HL-60/S4 treated with retinoic acid at 250 ng/mL for 4 days and 3 days (cell line): ENCODE results near the gene ACD.

Experiments
- in situ Hi-C: fragments of 300-500 bp; cut with MboI; formaldehyde crosslinking; loops from 2 replicates; pipeline ENCODE4 v1.7.0; 2022; ENCODE audit warnings: low sequenced_read_pairs

Gene ACD

DNA sequence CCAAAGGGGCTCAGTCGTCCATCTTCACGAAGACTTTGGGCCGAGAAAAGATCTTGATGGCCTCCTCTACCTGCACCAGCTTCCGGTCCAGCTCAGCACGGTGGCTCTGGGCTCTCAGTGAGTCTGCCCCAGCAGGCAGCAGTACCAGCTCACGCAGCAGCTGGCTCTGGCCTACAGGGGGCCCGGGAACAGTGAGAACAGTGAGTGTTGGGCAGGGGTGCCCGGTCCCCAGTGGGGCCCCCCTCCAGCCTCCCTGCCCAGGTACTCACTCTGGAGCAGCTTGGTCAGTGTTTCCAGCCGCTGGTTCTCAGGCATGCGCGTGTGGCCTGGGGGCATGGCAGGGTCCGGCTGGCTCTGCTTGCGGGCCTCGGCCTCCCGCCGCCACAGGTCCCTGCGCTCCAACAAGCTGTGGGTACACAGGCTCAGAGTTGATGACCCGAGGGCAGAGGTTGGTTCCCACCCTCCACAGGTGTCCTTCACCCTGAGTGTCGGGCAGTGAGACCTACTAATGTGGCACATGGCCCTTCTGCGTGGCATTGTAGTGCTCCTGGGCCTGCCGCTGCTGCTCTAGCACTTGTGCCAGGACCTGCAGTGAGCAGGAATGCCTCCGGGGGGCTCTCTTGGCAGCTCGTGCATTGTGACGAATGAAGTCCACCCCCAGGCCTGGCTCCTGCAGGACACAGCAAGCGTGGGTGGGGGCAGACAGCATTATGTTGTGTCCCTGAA is 3.3 kb upstream of the ACD start:
- in situ Hi-C loops, result no loop called here

DNA sequence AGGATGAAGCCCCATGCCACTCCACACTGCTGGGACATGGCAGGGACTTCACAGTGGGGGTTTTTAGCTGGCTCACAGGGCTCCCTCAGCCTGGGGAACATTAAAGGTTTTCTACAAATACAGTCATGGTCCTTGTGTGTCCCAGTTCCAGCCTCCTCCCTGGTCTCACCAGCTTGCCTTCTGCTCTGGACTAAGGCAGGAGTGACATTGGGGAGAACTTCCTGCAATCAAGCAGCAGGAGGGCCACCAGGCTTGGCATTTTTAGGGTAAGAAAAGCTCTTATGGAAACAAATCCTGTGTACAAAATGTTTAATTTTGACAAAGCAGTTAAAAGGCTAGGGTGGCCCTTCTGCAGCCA is 2.6 kb upstream of the ACD start:
- in situ Hi-C loops, result no loop called here

DNA sequence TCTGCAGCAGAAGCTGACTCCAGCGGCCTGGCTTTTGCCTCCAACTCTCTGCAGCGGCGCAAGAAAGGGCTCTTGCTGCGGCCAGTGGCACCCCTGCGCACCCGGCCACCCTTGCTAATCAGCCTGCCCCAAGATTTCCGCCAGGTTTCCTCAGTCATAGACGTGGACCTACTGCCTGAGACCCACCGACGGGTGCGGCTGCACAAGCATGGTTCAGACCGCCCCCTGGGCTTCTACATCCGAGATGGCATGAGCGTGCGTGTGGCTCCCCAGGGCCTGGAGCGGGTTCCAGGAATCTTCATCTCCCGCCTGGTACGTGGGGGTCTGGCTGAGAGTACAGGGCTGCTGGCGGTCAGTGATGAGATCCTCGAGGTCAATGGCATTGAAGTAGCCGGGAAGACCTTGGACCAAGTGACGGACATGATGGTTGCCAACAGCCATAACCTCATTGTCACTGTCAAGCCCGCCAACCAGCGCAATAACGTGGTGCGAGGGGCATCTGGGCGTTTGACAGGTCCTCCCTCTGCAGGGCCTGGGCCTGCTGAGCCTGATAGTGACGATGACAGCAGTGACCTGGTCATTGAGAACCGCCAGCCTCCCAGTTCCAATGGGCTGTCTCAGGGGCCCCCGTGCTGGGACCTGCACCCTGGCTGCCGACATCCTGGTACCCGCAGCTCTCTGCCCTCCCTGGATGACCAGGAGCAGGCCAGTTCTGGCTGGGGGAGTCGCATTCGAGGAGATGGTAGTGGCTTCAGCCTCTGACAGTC is 2.0 kb upstream of the ACD start:
- in situ Hi-C loops, result no loop called here

DNA sequence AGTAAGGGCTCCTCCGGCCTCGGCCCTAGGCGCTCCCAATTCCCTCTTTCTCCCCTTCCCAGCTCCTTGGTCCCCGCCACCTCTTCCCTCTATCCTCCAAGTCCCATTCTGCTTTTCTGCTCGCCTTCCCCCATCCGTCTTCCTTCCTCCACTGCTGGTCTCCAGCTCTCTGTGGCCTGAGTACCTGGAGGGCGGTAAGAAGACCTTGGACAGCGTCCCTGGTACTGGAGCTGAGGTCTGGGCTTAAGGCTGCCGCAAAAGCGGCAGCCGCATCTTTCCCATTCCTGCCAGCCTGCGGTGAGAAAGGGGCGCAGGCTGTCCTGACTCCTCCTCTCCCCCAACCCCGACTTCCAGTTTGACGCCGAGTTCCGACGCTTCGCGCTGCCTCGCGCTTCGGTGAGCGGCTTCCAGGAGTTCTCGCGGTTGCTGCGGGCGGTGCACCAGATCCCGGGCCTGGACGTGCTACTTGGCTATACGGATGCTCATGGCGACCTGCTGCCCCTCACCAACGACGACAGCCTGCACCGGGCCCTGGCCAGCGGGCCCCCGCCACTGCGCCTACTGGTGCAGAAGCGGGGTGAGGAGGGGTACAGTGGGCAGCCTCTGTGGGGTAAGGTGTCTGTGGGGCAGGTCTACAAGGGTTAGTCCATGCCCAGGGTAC is 1.2 kb upstream of the ACD start:
- in situ Hi-C loops, result no loop called here

DNA sequence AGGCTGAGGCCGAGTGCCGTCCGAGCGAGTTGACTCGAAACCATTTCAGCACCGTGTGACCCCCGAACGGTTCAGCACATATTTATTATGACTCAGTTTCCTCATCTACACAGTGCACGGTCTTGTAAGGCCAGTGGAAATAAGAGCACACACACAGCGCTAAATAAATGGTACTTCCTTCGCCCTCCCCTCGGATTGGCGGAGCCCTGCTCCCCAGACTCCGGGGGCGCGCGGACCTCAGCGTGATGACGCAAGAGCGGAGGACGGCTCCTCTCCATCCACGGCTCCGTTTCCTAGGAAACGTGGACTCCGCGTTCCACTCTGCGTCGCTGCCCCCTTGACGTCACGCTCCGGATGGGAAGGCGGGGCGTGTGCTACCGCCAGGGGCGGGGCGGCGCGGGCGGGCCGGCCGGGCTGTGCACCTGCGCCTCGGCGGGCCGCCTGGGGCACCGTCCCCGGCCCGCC is 536 bp upstream of the ACD start, which contains the start of gene PARD6A:
PARD6A (plus strand) TSS at position 397 of the 465 bp plus-strand sequence. CDS start 79 bp downstream, outside the sequence.
- in situ Hi-C loops, result no loop called here

DNA sequence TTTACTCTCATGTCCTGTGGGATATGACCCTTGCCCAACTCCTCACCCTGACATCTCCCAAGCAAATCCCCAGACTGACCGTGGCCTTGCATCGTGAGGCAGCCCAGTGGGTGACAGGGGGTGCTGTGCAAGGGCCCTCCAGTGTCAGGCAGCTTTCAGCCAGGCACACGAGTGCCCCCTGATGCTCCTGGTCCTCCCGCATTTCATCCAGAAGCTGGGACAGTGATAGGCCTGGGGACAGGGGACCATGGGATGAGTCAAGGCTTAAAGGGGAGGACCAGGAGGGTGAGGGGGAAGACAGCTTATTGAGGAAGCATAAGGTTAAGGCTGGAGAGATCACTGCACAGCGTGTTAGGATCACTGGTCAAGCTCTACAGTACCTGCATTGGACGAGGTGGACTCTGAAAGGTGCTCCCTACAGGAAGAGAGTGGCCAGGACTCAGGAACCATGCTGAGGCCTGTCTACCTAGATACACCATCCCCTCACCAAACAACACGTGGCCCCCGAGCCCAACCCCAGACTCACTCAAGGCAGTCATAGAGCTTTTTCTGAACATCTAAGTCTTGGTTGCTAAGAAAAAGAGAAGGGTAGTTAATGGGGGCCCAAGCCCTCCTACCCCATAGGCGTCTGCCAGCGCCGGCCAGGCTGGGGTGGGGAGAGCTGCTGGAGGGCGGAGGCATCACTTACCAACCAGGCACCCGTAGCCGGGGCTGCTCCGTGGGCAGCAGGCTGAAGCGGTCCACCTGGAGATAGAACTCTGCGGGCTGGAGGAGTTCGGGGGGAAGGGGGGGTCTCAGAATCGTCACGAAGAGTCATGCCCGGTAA is 998 bp downstream of the ACD start:
- in situ Hi-C loops, result no loop called here

DNA sequence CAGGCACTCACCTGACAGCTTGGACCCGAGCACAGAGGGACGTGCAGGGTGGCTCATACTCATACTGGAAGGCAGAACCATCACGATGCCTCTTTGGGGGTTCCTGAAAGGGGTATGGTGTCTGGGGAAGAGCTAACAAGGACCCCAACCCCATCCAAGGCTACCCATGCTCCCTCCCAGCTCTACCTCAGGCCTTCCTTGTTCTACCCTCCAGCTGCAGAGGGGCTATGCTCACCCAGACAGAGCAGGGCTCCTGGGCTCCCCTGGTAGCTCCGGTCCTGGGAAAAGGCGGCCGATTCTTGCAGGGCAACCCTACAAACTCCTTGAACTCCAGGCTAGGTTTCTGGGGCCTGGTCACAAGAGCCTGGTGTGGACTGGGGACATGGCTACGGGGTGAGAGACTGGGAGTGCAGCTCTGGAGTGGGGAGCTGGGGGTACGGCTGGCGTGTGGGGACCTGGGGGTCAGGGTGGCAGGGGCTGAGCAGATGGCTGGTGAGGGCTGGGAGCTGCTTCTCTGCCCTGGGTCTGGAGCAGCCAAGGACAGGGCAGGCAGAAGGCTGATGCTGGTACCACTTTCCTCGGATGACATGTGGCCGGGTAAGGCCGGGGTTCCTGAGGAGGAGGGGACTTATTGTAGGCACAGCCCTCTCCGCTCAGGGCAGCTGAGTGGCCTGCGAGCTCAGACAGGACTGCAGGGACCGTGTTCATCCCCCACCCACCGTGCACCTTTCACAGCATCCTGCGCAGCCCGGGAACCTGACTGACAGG is 2.1 kb downstream of the ACD start:
- in situ Hi-C loops, result no loop called here

DNA sequence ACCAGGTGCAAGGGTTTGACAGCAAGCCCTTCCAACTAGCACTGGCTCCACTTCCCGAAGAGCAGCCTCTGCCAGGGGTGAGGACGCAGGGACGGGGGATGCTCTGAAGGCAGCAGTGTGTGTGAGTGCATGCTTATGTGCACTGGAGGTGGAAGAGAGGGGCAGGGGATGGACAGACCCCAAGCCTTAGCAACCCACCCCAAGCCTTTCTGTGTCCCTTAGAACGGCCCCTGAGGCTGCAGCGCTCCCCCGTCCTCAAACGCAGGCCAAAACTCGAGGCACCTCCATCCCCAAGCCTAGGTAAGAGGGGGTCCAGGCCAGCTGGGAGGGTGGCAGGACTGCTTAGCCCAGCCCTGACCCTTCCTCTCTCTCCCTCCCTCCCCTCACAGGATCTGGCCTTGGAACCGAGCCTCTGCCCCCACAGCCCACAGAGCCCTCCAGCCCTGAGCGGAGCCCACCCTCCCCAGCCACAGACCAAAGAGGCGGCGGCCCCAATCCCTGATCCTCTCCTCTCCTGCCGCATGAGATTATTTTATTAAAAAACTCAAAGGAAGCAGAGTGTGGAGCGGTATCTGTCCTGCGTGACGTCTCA is 2.9 kb downstream of the ACD start:
- in situ Hi-C loops, result no loop called here

DNA sequence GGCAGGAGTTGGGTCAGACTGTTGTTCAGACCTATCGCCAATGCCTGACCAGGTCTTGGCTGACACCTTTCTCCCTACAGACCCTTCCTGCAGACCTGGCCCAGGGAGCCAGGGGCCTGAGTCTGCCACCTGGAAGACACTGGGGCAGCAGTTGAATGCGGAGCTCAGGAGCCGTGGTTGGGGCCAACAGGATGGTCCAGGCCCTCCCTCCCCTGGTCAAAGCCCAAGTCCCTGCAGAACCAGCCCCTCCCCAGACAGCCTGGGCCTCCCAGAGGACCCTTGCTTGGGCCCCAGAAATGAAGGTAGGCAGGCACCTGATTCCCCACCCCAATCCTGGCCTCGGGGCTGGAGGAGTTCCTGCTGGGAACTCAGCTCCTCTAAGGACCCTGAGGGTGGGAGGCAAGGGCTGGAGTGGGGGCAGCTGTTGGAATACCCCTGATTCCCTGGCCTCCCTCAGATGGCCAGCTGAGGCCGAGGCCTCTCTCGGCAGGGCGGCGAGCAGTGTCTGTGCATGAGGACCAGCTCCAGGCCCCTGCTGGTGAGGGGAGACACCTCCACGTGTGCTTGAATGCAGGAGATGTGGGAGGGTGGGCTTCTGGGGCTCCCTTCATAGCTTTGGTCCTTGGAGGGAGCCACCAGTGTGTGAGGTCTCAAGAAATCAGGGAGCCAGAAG is 3.6 kb downstream of the ACD start:
- in situ Hi-C loops, result no loop called here

DNA sequence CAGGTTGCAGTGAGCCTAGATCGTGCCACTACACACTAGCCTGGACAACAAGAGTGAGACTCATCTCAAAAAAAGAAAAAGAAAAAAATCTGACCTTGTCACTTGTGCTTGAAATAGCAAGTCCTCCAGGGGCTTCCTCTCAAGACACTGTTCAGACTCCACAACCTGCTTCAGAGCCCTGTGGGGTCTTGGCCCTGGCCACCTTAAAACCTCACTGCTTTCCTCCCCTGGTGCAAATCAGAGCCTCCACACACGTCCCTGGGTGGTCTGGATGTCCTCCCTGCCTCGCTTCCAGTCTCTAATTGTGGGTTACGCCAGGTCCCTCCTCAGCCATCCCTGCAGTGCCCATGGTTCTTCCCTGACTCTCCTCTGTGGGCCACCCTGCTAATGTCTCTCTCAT is 4.7 kb downstream of the ACD start:
- in situ Hi-C loops, result no loop called here

DNA sequence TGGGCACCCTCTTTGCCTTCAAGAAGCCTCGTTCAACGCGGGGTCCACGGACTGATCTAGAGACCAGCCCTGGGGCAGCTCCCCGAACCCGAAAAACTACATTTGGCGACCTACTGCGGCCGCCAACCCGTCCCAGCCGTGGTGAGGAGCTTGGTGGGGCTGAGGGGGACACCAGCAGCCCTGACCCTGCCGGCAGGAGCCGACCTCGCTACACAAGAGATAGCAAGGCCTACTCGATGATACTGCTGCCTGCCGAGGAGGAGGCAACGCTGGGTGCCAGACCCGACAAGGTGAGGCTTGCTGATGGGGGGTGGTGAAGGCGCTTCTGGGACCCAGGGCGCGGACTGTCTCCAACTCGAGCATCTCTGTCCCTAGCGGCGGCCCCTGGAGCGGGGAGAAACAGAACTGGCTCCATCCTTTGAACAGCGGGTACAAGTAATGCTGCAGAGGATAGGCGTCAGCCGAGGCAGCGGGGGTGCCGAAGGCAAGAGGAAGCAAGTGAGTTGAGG is 5.6 kb downstream of the ACD start:
- in situ Hi-C loops, result no loop called here

DNA sequence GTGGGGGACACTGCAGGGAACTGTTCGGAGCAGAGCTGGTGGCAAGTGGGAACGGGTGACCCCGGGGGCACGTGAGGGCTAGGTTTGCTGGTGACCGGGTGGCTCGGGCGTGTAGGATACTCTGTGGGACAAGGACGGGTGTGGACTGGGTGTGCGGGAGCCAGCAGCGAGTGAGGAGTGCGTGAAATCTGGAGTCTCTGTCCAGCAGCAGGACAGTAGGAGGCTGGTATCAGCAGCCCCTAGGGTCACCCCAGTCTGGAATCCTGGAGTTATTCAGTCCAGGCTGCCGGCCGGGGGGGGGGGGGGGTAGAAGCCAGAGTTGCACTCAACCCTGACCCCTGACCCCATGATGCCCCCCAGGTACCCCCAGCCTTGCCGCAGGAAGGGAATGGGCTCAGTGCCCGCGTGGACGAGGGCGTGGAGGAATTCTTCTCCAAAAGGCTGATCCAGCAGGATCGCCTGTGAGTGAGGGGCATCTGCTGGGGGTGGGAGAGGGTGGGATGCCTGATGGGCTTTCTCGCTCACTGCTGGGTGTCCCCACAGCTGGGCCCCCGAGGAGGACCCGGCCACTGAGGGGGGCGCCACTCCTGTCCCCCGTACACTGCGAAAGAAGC is 6.2 kb downstream of the ACD start:
- in situ Hi-C loops, result no loop called here

DNA sequence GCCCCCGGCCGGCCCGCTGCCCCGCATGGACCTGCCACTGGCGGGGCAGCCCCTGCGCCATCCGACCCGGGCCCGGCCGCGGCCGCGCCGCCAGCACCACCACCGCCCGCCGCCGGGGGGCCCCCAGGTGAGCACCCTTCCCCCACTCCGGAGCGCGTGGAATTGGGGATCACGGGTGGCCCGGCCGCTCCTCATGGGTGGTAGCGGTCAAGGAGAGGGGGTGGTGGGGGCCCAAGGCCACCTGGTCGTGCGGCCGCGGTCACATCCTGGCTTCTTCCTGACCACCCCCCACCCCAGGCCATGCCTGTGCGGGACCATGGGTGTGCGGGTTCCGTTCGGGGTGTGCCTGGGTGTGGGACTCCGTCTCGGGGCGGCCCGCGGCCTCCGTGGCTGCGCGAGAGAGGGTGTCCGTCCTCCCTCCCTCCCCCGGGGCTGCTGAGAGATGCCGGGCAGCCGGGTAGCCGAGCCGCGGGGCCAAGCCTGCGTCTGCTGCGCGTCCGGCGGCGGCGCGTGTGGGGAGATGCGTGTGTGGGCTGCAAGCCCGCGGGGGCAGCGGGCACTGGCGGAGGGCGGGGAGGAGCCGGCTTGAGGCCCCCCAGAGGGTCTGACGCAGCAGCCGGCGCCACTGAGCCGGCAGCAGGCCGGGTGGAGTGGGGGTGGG is 6.8 kb downstream of the ACD start:
- in situ Hi-C loops, result no loop called here

DNA sequence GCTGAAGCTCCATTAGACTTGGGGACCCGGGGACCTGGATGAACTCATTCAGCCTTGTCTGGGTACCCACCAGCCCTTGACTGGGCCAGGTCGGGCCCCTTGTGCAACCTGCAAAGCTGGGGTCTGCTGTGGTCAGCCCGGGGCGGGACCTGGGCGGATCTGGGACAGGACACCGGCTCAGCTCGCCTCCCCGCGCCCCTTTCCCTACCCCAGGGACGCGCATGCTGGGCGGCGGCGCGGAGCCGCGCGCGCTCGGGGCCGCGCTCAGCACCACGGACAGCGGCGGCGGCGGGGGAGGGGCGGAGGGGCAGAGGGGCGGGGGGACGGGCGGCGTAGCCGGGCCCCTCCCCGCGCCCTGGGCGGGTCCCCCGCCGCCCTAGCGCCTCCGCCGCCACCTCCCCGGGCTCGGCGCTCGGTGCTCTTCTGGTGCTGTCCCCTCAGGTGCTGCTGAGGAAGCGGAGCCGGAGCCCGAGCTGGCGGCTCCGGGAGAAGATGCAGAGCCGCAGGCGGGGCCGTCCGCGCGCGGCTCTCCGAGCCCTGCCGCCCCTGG is 7.4 kb downstream of the ACD start:
- in situ Hi-C loops, result no loop called here

DNA sequence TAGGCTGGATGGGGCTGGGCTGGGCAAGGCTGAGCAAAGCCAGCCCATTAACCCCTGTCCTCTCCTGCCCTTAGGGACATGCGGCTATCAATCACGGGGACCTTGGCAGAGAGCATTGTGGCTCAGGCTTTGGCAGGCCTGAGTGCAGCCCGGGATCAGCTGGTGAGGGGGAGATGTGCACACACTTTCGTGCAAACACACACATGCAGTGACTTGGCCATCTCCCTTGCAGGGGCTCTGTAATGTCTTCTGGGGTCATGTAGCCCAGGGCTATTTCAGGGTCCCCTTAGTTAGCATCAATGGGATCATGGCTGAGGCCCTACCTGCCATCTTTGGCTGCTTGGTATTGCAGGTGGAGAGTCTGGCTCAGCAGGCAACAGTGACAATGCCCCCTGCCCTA is 8.2 kb downstream of the ACD start:
- in situ Hi-C loops, result no loop called here

DNA sequence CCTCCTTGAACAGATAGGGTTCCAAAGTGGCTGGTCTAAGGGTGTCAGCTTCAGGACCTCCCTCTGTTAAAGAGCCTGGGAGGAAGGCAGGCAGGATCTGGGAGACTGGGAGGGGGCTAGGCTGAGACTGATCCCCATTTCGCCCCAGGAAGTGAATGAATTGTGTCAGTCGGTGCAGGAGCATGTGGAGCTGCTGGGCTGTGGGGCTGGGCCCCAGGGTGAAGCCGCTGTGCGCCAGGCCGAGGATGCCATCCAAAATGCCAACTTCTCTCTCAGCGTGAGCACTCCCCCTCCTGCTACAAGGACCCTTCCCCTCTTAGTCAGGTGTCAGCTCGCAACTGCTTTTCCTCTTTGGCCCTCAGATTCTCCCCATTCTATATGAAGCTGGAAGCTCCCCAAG is 9.0 kb downstream of the ACD start:
- in situ Hi-C loops, result no loop called here

DNA sequence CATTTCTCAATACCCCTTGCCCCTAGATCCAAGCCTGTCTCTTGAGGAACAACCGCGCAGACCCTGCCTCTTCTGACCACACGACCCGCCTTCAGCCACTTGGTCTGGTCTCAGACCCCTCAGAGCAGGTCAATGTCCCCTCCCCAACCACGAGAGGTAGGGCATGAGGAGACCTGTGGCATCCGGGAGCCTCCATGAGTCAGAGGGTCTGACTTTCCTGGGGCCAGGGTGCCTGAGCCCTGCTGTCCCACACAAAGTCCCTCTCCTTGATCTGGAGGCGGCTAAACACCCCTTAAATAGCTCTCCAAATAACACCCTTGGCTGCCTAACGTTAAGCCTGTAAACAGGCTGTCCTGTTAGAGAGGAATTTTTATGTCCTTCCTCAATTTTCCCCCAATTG is 10.0 kb downstream of the ACD start:
- in situ Hi-C loops, result no loop called here

DNA sequence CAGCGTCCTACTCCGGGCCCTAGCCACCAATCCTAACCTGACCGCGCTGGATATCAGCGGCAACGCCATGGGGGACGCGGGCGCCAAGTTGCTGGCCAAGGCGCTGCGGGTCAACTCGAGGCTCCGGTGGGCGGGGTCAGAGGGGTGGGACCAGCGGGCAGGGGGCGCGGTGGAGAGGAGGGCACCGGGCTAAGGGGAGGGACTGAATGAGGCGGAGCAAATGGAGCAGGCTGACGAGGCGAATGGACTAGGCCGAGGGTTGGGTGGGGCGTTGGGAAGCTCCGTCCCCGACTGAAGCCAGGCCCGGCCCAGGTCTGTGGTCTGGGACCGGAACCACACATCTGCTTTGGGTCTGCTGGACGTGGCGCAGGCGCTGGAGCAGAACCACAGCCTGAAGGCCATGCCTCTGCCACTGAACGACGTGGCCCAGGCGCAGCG is 10.5 kb downstream of the ACD start:
- in situ Hi-C loops, result no loop called here
